Neural cell (in vitro differentiated cells): ENCODE results near the gene DLG5. TPM values are rescaled to one million over a fixed set of nuclear protein-coding genes. Genes with fewer than 3 reads are reported as not detected.

Experiments
- H2AFZ ChIP-seq: fragments of 200-600, 300-800 bp; sonication (generic), shearing (Covaris generic); 2 replicates; pipeline ENCODE4 v1.6.0; 2014; ENCODE audit warnings: low read depth, mild to moderate bottlenecking, antibody characterized with exemption, low read length, moderate library complexity
- H3F3A ChIP-seq: fragments of 200-600 bp; shearing (Covaris generic); 2 replicates; pipeline ENCODE4 v1.6.1; 2016; ENCODE audit warnings: mild to moderate bottlenecking, moderate library complexity, mixed read lengths, antibody characterized with exemption, low read length; ENCODE audit not compliant: insufficient read depth, poor library complexity, severe bottlenecking
- H3K27ac ChIP-seq: fragments of 200-600, 300-800 bp; sonication (generic), shearing (Covaris generic); 2 replicates; pipeline ENCODE4 v1.5.1; 2014; ENCODE audit warnings: mild to moderate bottlenecking, low read length, moderate library complexity
- H3K27me3 ChIP-seq: fragments of 300-800, 200-600 bp; sonication (generic), shearing (Covaris generic); 2 replicates; pipeline ENCODE4 v1.6.0; 2014; ENCODE audit warnings: mild to moderate bottlenecking, low read depth, low read length, moderate library complexity; ENCODE audit not compliant: insufficient read depth
- H3K36me3 ChIP-seq: fragments of 300-800, 200-600 bp; sonication (generic), shearing (Covaris generic); 2 replicates; pipeline ENCODE4 v1.5.1; 2014; ENCODE audit warnings: mild to moderate bottlenecking, antibody characterized with exemption, low read length, moderate library complexity; ENCODE audit not compliant: insufficient read depth
- H3K4me2 ChIP-seq: fragments of 300-800, 200-600 bp; sonication (generic), shearing (Covaris generic); 2 replicates; pipeline ENCODE4 v1.6.0; 2014; ENCODE audit warnings: mild to moderate bottlenecking, low read length
- H3K4me3 ChIP-seq: fragments of 300-800, 200-600 bp; sonication (generic), shearing (Covaris generic); 2 replicates; pipeline ENCODE4 v1.5.1; 2014; ENCODE audit warnings: mild to moderate bottlenecking, low read length, moderate library complexity
- H3K79me2 ChIP-seq: fragments of 200-600 bp; shearing (Covaris generic); replicated peaks from 2 replicates; pipeline ENCODE4 v1.6.0; 2014; ENCODE audit warnings: mild to moderate bottlenecking, low read length, moderate library complexity; ENCODE audit not compliant: insufficient read depth
- H3K9ac ChIP-seq: fragments of 300-800, 200-600 bp; sonication (generic), shearing (Covaris generic); 2 replicates; pipeline ENCODE4 v1.6.1; 2016; ENCODE audit warnings: mild to moderate bottlenecking, low read length, mixed read lengths
- H3K9me2 ChIP-seq: fragments of 200-600 bp; shearing (Covaris generic); 2 replicates; pipeline ENCODE4 v1.6.1; 2016; ENCODE audit warnings: mild to moderate bottlenecking, low read length, mixed read lengths; ENCODE audit not compliant: insufficient read depth
- H3K9me3 ChIP-seq: fragments of 200-600, 300-800 bp; sonication (generic), shearing (Covaris generic); 2 replicates; pipeline ENCODE4 v1.6.1; 2016; ENCODE audit warnings: mild to moderate bottlenecking, mixed run types, low read length, moderate library complexity, mixed read lengths
- H4K20me1 ChIP-seq: fragments of 200-600 bp; shearing (Covaris generic); 2 replicates; pipeline ENCODE4 v1.6.1; 2016; ENCODE audit warnings: mild to moderate bottlenecking, mixed run types; ENCODE audit not compliant: insufficient read depth
- CTCF ChIP-seq: fragments of 450-650 bp; IDR thresholded peaks from 2 replicates; pipeline ENCODE4 v1.5.1; 2014; ENCODE audit warnings: antibody characterized with exemption, mild to moderate bottlenecking, moderate library complexity; ENCODE audit not compliant: poor library complexity, severe bottlenecking
- EP300 ChIP-seq: fragments of 450-650 bp; conservative IDR thresholded peaks from 2 replicates; pipeline ENCODE4 v1.6.1; 2014; ENCODE audit warnings: antibody characterized with exemption, mild to moderate bottlenecking, moderate library complexity; ENCODE audit not compliant: poor library complexity, severe bottlenecking
- EZH2 ChIP-seq: fragments of 200-600, 300-800 bp; shearing (Covaris generic), sonication (generic); IDR thresholded peaks from 2 replicates; pipeline ENCODE4 v1.6.1; 2014; ENCODE audit warnings: antibody characterized with exemption, low read length, borderline replicate concordance, mild to moderate bottlenecking; ENCODE audit not compliant: insufficient read depth, poor library complexity, severe bottlenecking
- MXI1 ChIP-seq: fragments of 450-650 bp; conservative IDR thresholded peaks from 2 replicates; pipeline ENCODE4 v1.6.1; 2014; ENCODE audit warnings: antibody characterized with exemption, mild to moderate bottlenecking; ENCODE audit not compliant: poor library complexity, severe bottlenecking
- POLR2AphosphoS5 ChIP-seq: IDR thresholded peaks from 2 replicates; pipeline ENCODE4 v1.6.1; 2012
- RAD21 ChIP-seq: fragments of 450-650 bp; conservative IDR thresholded peaks from 2 replicates; pipeline ENCODE4 v1.6.1; 2014; ENCODE audit warnings: antibody characterized with exemption, mild to moderate bottlenecking, moderate library complexity
- REST ChIP-seq: IDR thresholded peaks from 2 replicates; pipeline ENCODE4 v1.6.1; 2012; ENCODE audit warnings: borderline replicate concordance
- SMC3 ChIP-seq: fragments of 450-650 bp; conservative IDR thresholded peaks from 2 replicates; pipeline ENCODE4 v1.6.1; 2014; ENCODE audit warnings: antibody characterized with exemption, mild to moderate bottlenecking, moderate library complexity; ENCODE audit not compliant: poor library complexity
- TAF1 ChIP-seq: IDR thresholded peaks from 2 replicates; pipeline ENCODE4 v1.6.1; 2012; ENCODE audit warnings: low read depth
- polyA plus RNA-seq: library from polyadenylated mRNA; depleted of rRNA; stranded (reverse); fragments of >200 nt; gene quantifications from 2 replicates; pipeline ENCODE4 v1.2.3, GENCODE V29; 2014

The DLG5 gene
- polyA plus RNA-seq, 1 donor from 2014 or later = 72.9 TPM

GRCh38 chr10:77841711-77842375 lies 84.7 kb downstream of the DLG5 start:
- Histone ChIP-seq H2AFZ (no peak overlapping the region), H3K27ac (no peak overlapping the region), H3F3A (no peaks in the 10 kb centered on the region), H3K36me3 (no peaks in the 10 kb centered on the region), H3K9me2 (no peaks in the 10 kb centered on the region), H3K9ac (no peak overlapping the region), H3K27me3 (no peaks in the 10 kb centered on the region), H4K20me1 (no peaks in the 10 kb centered on the region), H3K4me2 (no peak overlapping the region), H3K4me3 (no peak overlapping the region), H3K9me3 (no peaks in the 10 kb centered on the region), H3K79me2 (no peaks in the 10 kb centered on the region)
- no peak for TF ChIP-seq REST
- no peak for TF ChIP-seq TAF1
- TF ChIP-seq POLR2AphosphoS5 = no peak
- no peak for TF ChIP-seq MXI1
- TF ChIP-seq EP300 = no peak
- no peak for TF ChIP-seq RAD21
- TF ChIP-seq EZH2 = no peak
- no peak for TF ChIP-seq CTCF

- Histone ChIP-seq H3K4me2 (no peak overlapping the region), H3K4me3 (no peak overlapping the region), H3K9me3 (no peaks in the 10 kb centered on the region), H2AFZ (no peak overlapping the region), H3K27me3 (no peaks in the 10 kb centered on the region), H4K20me1 (no peaks in the 10 kb centered on the region), H3K27ac (no peak overlapping the region), H3K9ac (no peak overlapping the region), H3F3A (no peaks in the 10 kb centered on the region), H3K36me3 (no peaks in the 10 kb centered on the region), H3K9me2 (no peaks in the 10 kb centered on the region), H3K79me2 (no peaks in the 10 kb centered on the region)
- no peak for TF ChIP-seq RAD21
- no peak for TF ChIP-seq EP300
- TF ChIP-seq MXI1 = no peak
- no peak for TF ChIP-seq TAF1
- TF ChIP-seq CTCF = no peak
- no peak for TF ChIP-seq POLR2AphosphoS5
- TF ChIP-seq EZH2 = no peak
- TF ChIP-seq REST = no peak
- TF ChIP-seq SMC3 = no peak
These were observed 85.9 kb downstream of the DLG5 start for GRCh38 chr10:77840636-77841035.
